Neural progenitor cell (in vitro differentiated cells): ENCODE measurements around the gene UPK2. TPM values are rescaled to one million over a fixed set of nuclear protein-coding genes. Genes with fewer than 3 reads are reported as not detected.

Experiments
- DNase-seq: peaks from one replicate; pipeline ENCODE4 v3.0.0-alpha.2; 2016; ENCODE audit warnings: low spot score
- H2AFZ ChIP-seq: fragments of 200-600 bp; sonication (generic); replicated peaks from 2 replicates; pipeline ENCODE4 v1.6.1; 2016; ENCODE audit warnings: antibody characterized with exemption
- H3F3A ChIP-seq: fragments of 200-600 bp; sonication (generic); 2 replicates; pipeline ENCODE4 v1.6.1; 2016; ENCODE audit warnings: antibody characterized with exemption, low read depth
- H3K27ac ChIP-seq: fragments of 200-600 bp; sonication (generic); 2 replicates; pipeline ENCODE4 v1.5.1; 2016; ENCODE audit warnings: mild to moderate bottlenecking
- H3K27me3 ChIP-seq: fragments of 200-600 bp; sonication (generic); 2 replicates; pipeline ENCODE4 v1.6.1; 2016; ENCODE audit warnings: mild to moderate bottlenecking, moderate library complexity
- H3K36me3 ChIP-seq: fragments of 200-600 bp; sonication (generic); 2 replicates; pipeline ENCODE4 v1.5.1; 2016
- H3K4me1 ChIP-seq: fragments of 200-600 bp; sonication (generic); 2 replicates; pipeline ENCODE4 v1.6.1; 2016; ENCODE audit warnings: mixed run types
- H3K4me2 ChIP-seq: fragments of 200-600 bp; sonication (generic); 2 replicates; pipeline ENCODE4 v1.6.1; 2016
- H3K4me3 ChIP-seq: fragments of 200-600 bp; sonication (generic); 2 replicates; pipeline ENCODE4 v1.5.1; 2016
- H3K79me2 ChIP-seq: fragments of 200-600 bp; sonication (generic); 2 replicates; pipeline ENCODE4 v1.6.1; 2016; ENCODE audit warnings: low read depth
- H3K9ac ChIP-seq: fragments of 200-600 bp; sonication (generic); 2 replicates; pipeline ENCODE4 v1.6.1; 2016
- H3K9me3 ChIP-seq: fragments of 200-600 bp; sonication (generic); 2 replicates; pipeline ENCODE4 v1.5.1; 2016; ENCODE audit warnings: low read depth
- H4K20me1 ChIP-seq: fragments of 200-600 bp; sonication (generic); 2 replicates; pipeline ENCODE4 v1.6.1; 2016; ENCODE audit warnings: low read depth
- H3K27ac Mint-ChIP-seq: 3 replicates; pipeline ENCODE4 v1.8.0; 2021; ENCODE audit warnings: mixed read lengths
- H3K27me3 Mint-ChIP-seq: 2 replicates; pipeline ENCODE4 v1.8.0; 2022; ENCODE audit warnings: low read depth, mild to moderate bottlenecking, inconsistent platforms, moderate library complexity, mixed read lengths; ENCODE audit not compliant: insufficient read depth
- H3K36me3 Mint-ChIP-seq: 3 replicates; pipeline ENCODE4 v1.8.0; 2021; ENCODE audit warnings: mixed read lengths
- H3K4me1 Mint-ChIP-seq: 3 replicates; pipeline ENCODE4 v1.8.0; 2021; ENCODE audit warnings: mixed read lengths
- H3K4me3 Mint-ChIP-seq: 3 replicates; pipeline ENCODE4 v1.8.0; 2021; ENCODE audit warnings: mild to moderate bottlenecking, moderate library complexity, mixed read lengths
- H3K9me3 Mint-ChIP-seq: 3 replicates; pipeline ENCODE4 v1.8.0; 2020; ENCODE audit warnings: mixed read lengths
- EZH2 ChIP-seq: fragments of 200-600 bp; sonication (generic); IDR thresholded peaks from 2 replicates; pipeline ENCODE4 v1.6.1; 2017; ENCODE audit warnings: antibody characterized with exemption, mild to moderate bottlenecking, moderate library complexity
- EZH2phosphoT487 ChIP-seq: fragments of 200-600 bp; sonication (generic); IDR thresholded peaks from 2 replicates; pipeline ENCODE4 v1.6.1; 2017; ENCODE audit warnings: antibody characterized with exemption
- total RNA-seq: library from RNA; depleted of rRNA; stranded (reverse); fragments of >200 nt; gene quantifications from 2 replicates; pipeline ENCODE4 v1.2.3, GENCODE V29; 2015; ENCODE audit warnings: low replicate concordance
- TF ChIP-seq, protein P1 (sequence below): fragments of 200-600 bp; sonication (generic); IDR thresholded peaks from 2 replicates; pipeline ENCODE4 v1.5.1; 2017; ENCODE audit warnings: antibody characterized with exemption, mild to moderate bottlenecking

Gene UPK2
- total RNA-seq: 0.43 TPM in 1 of 2 replicates, not detected in the other

DNA sequence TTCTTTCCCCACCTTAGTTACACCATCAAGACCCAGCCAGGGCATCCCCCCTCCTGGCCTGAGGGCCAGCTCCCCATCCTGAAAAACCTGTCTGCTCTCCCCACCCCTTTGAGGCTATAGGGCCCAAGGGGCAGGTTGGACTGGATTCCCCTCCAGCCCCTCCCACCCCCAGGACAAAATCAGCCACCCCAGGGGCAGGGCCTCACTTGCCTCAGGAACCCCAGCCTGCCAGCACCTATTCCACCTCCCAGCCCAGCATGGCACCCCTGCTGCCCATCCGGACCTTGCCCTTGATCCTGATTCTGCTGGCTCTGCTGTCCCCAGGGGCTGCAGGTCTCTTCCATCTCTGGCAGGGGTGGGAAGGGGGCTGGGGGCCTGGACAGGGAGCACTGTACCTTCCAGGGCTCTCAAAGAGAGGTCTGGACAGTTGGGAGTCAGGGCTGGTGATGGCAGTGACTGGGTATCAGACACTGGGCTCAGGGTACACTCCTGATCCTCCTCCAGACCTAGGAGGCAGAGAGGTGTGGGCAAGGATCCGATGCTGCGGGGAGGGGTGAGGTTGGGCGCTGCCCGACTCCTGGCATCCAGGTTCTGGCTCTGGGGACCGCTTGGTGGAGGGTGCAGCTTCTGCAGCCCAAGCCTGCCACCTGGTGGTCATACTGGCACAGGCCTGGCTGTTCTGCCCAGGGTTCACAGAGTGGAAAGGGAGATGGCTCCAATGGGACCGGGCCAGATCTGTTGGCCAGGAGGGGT lies at the start of gene UPK2:
UPK2 (plus strand) TSS at position 205 of the 753 bp plus-strand sequence; CDS start at position 258, 53 bp downstream.
- H3K36me3 ChIP-seq: no peaks in the 10 kb centered on the region
- Mint-ChIP-seq H3K9me3 (no peaks in the 10 kb centered on the region), H3K4me3 (peak within 1 kb of the TSS; percentile 50)

DNA sequence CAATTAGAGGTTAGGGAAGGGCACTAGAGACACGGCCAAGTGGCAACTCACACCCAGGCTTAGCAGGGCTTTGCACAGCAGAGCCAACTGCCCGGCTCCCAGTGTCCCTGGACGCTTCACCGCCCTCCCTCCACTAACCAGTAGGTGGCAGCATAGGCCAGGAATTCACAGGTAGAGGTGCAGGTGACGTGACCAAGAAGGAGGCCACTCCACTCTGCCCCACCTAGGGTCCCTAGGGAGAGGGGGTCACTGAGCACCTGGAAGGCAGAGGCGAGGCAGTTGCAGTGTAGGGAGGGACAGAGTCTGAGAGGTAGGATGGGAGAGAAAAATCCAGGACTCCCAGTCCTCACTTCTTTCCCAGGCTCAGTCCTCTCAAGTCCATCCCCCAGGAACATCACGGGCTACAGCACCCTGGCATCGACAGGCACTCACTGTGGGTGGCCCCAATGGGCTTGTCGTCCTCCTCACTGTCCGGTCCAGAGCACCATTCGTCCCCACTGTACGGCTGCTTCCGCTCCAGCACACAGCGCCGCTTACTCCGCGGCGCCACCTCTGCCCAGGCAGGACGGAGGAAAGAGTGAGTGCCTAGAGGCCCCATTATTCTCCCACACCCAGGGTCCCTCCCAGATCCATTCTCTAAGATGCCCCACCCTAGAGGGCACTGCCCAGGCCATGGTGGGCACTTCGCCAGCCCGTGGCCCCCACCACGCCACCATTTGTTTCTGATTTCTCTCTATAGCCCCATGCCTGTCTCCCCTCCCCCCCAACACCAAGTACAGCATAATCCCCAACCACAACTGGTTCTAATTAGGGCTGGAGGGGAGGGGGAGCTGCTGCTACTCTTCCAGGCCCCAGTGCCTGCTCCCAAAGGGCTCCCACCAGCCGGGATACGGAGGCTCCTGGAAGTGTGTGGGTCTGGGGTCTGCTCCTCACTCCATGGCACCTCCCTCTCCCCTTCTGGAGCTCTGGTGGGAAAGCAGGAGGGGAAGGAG lies 48.8 kb upstream of the UPK2 start:
- H4K20me1 ChIP-seq: peaks cover 46% of the 10 kb centered on the region
- H3K4me1 ChIP-seq: peaks cover 49% of the 10 kb centered on the region
- peaks cover 5% of the 10 kb centered on the region for H3K36me3 ChIP-seq
- Mint-ChIP-seq H3K4me1 (peaks cover 48% of the 10 kb centered on the region), H3K9me3 (no peaks in the 10 kb centered on the region), H3K4me3 (peak overlapping the region; percentile 50), H3K27me3 (peaks cover 3% of the 10 kb centered on the region), H3K27ac (peak overlapping the region; percentile 66), H3K36me3 (peaks cover 3% of the 10 kb centered on the region)
- peaks cover 47% of the 10 kb centered on the region for H3F3A ChIP-seq
- H3K9me3 ChIP-seq: no peaks in the 10 kb centered on the region
- peak overlapping the region; percentile 58 for H3K4me2 ChIP-seq
- peaks cover 66% of the 10 kb centered on the region for H3K79me2 ChIP-seq
- TF ChIP-seq, protein P1, sequence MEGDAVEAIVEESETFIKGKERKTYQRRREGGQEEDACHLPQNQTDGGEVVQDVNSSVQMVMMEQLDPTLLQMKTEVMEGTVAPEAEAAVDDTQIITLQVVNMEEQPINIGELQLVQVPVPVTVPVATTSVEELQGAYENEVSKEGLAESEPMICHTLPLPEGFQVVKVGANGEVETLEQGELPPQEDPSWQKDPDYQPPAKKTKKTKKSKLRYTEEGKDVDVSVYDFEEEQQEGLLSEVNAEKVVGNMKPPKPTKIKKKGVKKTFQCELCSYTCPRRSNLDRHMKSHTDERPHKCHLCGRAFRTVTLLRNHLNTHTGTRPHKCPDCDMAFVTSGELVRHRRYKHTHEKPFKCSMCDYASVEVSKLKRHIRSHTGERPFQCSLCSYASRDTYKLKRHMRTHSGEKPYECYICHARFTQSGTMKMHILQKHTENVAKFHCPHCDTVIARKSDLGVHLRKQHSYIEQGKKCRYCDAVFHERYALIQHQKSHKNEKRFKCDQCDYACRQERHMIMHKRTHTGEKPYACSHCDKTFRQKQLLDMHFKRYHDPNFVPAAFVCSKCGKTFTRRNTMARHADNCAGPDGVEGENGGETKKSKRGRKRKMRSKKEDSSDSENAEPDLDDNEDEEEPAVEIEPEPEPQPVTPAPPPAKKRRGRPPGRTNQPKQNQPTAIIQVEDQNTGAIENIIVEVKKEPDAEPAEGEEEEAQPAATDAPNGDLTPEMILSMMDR: peak; percentile 93
- no peak for TF ChIP-seq EZH2phosphoT487
- no peak overlapping the region for H3K27ac ChIP-seq
- H3K27me3 ChIP-seq: no peaks in the 10 kb centered on the region
- no peak overlapping the region for H2AFZ ChIP-seq
- no peak overlapping the region for H3K9ac ChIP-seq
- peak overlapping the region; percentile 9 for H3K4me3 ChIP-seq
- DNase-seq: peak; percentile 85

More for the DNA sequence above, at the start of gene UPK2:
- Histone ChIP-seq H3K9me3 (no peaks in the 10 kb centered on the region), H3K4me3 (no peak within 1 kb of the TSS), H3K27ac (no peak within 1 kb of the TSS), H3K27me3 (peaks cover 5% of the 10 kb centered on the region), H4K20me1 (no peaks in the 10 kb centered on the region), H3F3A (peaks cover 8% of the 10 kb centered on the region), H3K4me1 (no peaks in the 10 kb centered on the region), H3K9ac (no peak within 1 kb of the TSS), H2AFZ (no peak within 1 kb of the TSS), H3K79me2 (no peaks in the 10 kb centered on the region), H3K4me2 (no peak within 1 kb of the TSS)
- peak; percentile 93 for DNase-seq
- peak within 1 kb of the TSS; percentile 53 for H3K27ac Mint-ChIP-seq
- no peaks in the 10 kb centered on the region for H3K36me3 Mint-ChIP-seq
- H3K27me3 Mint-ChIP-seq: peaks cover 12% of the 10 kb centered on the region
- no peak for TF ChIP-seq EZH2
- TF ChIP-seq, protein P1: peak; percentile 94
- peaks cover 29% of the 10 kb centered on the region for H3K4me1 Mint-ChIP-seq

DNA sequence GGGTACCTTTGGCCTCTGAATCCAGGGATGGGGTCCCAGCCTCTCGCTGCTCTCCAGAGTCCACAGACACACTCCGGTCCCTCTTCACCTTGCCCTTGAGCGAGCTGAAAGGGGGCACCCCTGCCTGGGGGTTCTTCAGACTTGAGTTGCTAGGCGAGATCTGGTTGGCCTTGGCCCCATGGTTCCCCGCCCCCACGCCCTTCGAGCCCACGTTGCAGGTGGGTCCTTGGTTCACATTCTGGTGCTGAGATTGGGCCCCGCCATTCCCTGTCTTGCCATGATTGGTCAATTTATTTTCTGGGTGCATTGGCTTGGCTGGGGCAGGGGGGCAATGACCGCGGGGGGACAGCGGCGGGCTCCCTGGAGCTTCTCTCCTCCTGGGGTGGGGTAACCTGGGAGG lies 47.8 kb upstream of the UPK2 start:
- H4K20me1 ChIP-seq: peaks cover 50% of the 10 kb centered on the region
- peak overlapping the region; percentile 53 for H3K27ac Mint-ChIP-seq
- peaks cover 5% of the 10 kb centered on the region for H3K36me3 ChIP-seq
- no peak overlapping the region for H3K27ac ChIP-seq
- H3K9ac ChIP-seq: no peak overlapping the region
- H3K4me3 Mint-ChIP-seq: no peak overlapping the region
- H2AFZ ChIP-seq: no peak overlapping the region
- peaks cover 3% of the 10 kb centered on the region for H3K27me3 Mint-ChIP-seq
- peaks cover 75% of the 10 kb centered on the region for H3K79me2 ChIP-seq
- peak overlapping the region; percentile 68 for H3K4me2 ChIP-seq
- peaks cover 3% of the 10 kb centered on the region for H3K36me3 Mint-ChIP-seq
- TF ChIP-seq, protein P1: no peak
- TF ChIP-seq EZH2: no peak
- no peak for TF ChIP-seq EZH2phosphoT487
- no peak overlapping the region for H3K4me3 ChIP-seq
- no peaks in the 10 kb centered on the region for H3K27me3 ChIP-seq
- H3K9me3 Mint-ChIP-seq: no peaks in the 10 kb centered on the region
- DNase-seq: no peak
- H3K9me3 ChIP-seq: no peaks in the 10 kb centered on the region
- peaks cover 53% of the 10 kb centered on the region for H3F3A ChIP-seq
- peaks cover 58% of the 10 kb centered on the region for H3K4me1 ChIP-seq
- peaks cover 57% of the 10 kb centered on the region for H3K4me1 Mint-ChIP-seq
